Stimulated activated naive CD4-positive, alpha-beta T cell (primary cell): ENCODE data around the gene EXOC3.
"Not testable (repeated sequence)": the region's sequence is repeated elsewhere in the genome, so short reads cannot be mapped to it uniquely, and the experiment has no call there.

Experiments
- DNase-seq, 6 experiments: peaks; one replicate each; lab custom pipeline; 2025; lab: John Stamatoyannopoulos, UW

EXOC3 gene

GRCh38 chr5:442335-443238 lies at the start of gene EXOC3:
Gene EXOC3, plus strand, starts transcription at chr5:443176. Its CDS starts 3,030 bp downstream, at chr5:446206.
- peak; percentile 39 to 74 (median 64) for DNase-seq

- DNase-seq = no peak
Measured at GRCh38 chr5:393846-394275, 49.1 kb upstream of the EXOC3 start.

GRCh38 chr5:394671-395155 lies 48.3 kb upstream of the EXOC3 start:
- no peak for DNase-seq

GRCh38 chr5:395156-395920 lies 47.6 kb upstream of the EXOC3 start:
- DNase-seq = no peak

GRCh38 chr5:395921-396530 lies 47.0 kb upstream of the EXOC3 start:
- DNase-seq = peak in 1 of 6 experiments; percentile 15

- no peak for DNase-seq
Measured at GRCh38 chr5:396531-396961, 46.4 kb upstream of the EXOC3 start.

- DNase-seq = not testable (repeated sequence)
Measured at GRCh38 chr5:398141-398474, 44.9 kb upstream of the EXOC3 start.

- DNase-seq = peak in 1 of 6 experiments; percentile 5
Measured at GRCh38 chr5:398475-399295, 44.3 kb upstream of the EXOC3 start.

- no peak for DNase-seq
Measured at GRCh38 chr5:399296-400281, 43.4 kb upstream of the EXOC3 start.

- DNase-seq = no peak
Measured at GRCh38 chr5:400282-401145, 42.5 kb upstream of the EXOC3 start.

GRCh38 chr5:401146-402034 lies 41.6 kb upstream of the EXOC3 start:
- DNase-seq = no peak

- DNase-seq = not testable (repeated sequence)
Measured at GRCh38 chr5:402219-402614, 40.8 kb upstream of the EXOC3 start.

- no peak for DNase-seq
Measured at GRCh38 chr5:402615-403359, 40.2 kb upstream of the EXOC3 start.

GRCh38 chr5:403995-404394 lies 39.0 kb upstream of the EXOC3 start:
- DNase-seq = no peak

- DNase-seq = no peak
Measured at GRCh38 chr5:404666-405241, 38.2 kb upstream of the EXOC3 start.

- DNase-seq = no peak
Measured at GRCh38 chr5:405421-405820, 37.6 kb upstream of the EXOC3 start.

GRCh38 chr5:406041-406440 lies 36.9 kb upstream of the EXOC3 start:
- no peak for DNase-seq
